Stimulated activated naive CD8-positive, alpha-beta T cell treated with anti-CD3 and anti-CD28 coated beads, Interleukin-15, Interleukin-2, amounts not matched to agents 100 ng/mL and 50 ng/mL, for 24 hours (primary cell): Measurements from ENCODE around the gene COPS6.

ENCODE experiments used
- H3K27ac Mint-ChIP-seq: one replicate; pipeline ENCODE4 v1.8.0; 2021; ENCODE audit warnings: mild to moderate bottlenecking, mixed read lengths
- H3K27me3 Mint-ChIP-seq: one replicate; pipeline ENCODE4 v1.8.0; 2021; ENCODE audit warnings: mixed read lengths
- H3K36me3 Mint-ChIP-seq: one replicate; pipeline ENCODE4 v1.8.0; 2021; ENCODE audit warnings: low read depth, mixed read lengths
- H3K4me1 Mint-ChIP-seq: one replicate; pipeline ENCODE4 v1.8.0; 2021; ENCODE audit warnings: low read depth, mixed read lengths
- H3K4me3 Mint-ChIP-seq: one replicate; pipeline ENCODE4 v1.8.0; 2021; ENCODE audit warnings: mild to moderate bottlenecking, mixed read lengths
- H3K9me3 Mint-ChIP-seq: one replicate; pipeline ENCODE4 v1.8.0; 2021; ENCODE audit warnings: mixed read lengths

COPS6 gene

GRCh38 chr7:100069991-100070390 lies 18.8 kb upstream of the COPS6 start:
- H3K4me3 Mint-ChIP-seq: no peak overlapping the region
- peaks cover 74% of the 10 kb centered on the region for H3K36me3 Mint-ChIP-seq
- no peaks in the 10 kb centered on the region for H3K27me3 Mint-ChIP-seq
- H3K4me1 Mint-ChIP-seq: no peaks in the 10 kb centered on the region
- peaks cover 26% of the 10 kb centered on the region for H3K9me3 Mint-ChIP-seq
- no peak overlapping the region for H3K27ac Mint-ChIP-seq

DNA sequence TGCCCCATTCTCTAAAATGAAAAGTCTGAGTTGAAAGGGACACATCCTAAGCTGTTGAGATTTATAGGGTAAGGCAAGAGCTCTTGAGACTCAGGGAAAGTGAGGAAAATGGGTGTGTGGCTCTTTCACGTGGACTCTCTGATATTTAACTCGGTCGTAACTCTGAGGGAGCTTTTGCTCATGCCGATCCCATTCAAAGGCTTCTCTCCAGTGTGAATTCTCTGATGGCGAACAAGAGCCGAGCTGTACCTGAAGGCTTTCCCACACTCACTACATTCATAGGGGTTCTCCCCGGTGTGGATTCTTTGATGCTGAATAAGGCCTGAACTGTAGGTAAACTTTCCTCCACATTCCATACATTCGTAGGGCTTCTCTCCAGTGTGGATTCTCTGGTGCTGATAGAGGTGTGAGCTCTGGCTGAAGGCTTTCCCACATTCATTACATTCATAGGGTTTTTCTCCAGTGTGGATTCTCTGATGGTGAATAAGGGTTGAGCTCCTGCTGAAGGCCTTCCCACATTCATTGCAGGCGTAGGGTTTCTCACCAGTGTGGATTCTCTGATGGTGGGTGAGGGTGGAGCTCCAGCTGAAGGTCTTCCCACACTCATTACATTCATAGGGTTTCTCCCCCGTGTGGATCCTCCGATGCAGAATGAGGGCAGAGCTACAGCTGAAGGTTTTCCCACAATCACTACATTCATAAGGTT lies 17.6 kb upstream of the COPS6 start:
- H3K4me3 Mint-ChIP-seq: no peak overlapping the region
- H3K9me3 Mint-ChIP-seq: peaks cover 26% of the 10 kb centered on the region
- no peaks in the 10 kb centered on the region for H3K4me1 Mint-ChIP-seq
- H3K27ac Mint-ChIP-seq: no peak overlapping the region
- H3K27me3 Mint-ChIP-seq: no peaks in the 10 kb centered on the region
- H3K36me3 Mint-ChIP-seq: peaks cover 80% of the 10 kb centered on the region

DNA sequence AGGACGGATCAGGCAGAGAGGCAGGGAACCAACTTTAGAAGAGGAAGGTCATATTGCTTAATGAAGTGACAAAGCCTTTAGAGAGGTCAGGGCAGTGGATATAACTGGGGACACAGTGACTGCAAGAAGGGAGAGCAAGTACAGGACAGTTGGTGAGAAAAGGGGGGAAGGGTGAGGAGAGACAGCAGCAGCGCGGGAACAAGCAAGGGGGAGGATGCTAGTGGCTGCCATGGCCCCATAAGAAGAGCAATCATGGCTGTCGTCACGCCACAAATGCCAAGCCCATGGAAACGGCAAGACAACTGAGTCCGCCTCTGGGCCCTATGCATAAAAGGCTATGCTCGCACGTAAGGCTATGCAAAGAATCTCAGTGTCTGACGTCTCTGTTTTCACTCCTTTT lies 16.3 kb upstream of the COPS6 start:
- H3K9me3 Mint-ChIP-seq: peaks cover 26% of the 10 kb centered on the region
- H3K36me3 Mint-ChIP-seq: peaks cover 85% of the 10 kb centered on the region
- H3K27me3 Mint-ChIP-seq: no peaks in the 10 kb centered on the region
- no peaks in the 10 kb centered on the region for H3K4me1 Mint-ChIP-seq
- no peak overlapping the region for H3K4me3 Mint-ChIP-seq
- no peak overlapping the region for H3K27ac Mint-ChIP-seq

DNA sequence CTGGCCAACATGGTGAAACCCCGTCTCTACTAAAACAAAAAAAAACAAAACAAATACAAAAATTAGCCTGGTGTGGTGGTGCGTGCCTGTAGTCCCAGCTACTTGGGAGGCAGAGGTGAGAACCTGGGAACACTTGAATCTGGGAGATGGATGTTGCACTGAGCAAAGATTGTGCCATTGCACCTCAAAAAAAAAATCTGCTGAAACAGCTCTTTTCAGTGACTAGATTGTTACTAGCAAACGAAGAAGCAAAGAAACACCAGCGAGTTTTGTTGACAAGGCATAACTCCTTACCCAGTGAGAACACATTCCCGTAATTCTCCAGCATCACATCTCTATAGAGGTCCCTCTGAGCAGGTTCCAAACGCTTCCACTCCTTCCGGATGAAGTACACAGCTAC lies 13.9 kb upstream of the COPS6 start:
- peaks cover 25% of the 10 kb centered on the region for H3K9me3 Mint-ChIP-seq
- H3K4me1 Mint-ChIP-seq: peaks cover 13% of the 10 kb centered on the region
- no peak overlapping the region for H3K27ac Mint-ChIP-seq
- H3K36me3 Mint-ChIP-seq: peaks cover 88% of the 10 kb centered on the region
- no peak overlapping the region for H3K4me3 Mint-ChIP-seq
- no peaks in the 10 kb centered on the region for H3K27me3 Mint-ChIP-seq

- Mint-ChIP-seq H3K4me1 (peaks cover 19% of the 10 kb centered on the region), H3K27ac (no peak overlapping the region), H3K36me3 (peaks cover 87% of the 10 kb centered on the region), H3K4me3 (no peak overlapping the region), H3K9me3 (peaks cover 22% of the 10 kb centered on the region), H3K27me3 (no peaks in the 10 kb centered on the region)
Measured at GRCh38 chr7:100075418-100075817, 13.4 kb upstream of the COPS6 start.

DNA sequence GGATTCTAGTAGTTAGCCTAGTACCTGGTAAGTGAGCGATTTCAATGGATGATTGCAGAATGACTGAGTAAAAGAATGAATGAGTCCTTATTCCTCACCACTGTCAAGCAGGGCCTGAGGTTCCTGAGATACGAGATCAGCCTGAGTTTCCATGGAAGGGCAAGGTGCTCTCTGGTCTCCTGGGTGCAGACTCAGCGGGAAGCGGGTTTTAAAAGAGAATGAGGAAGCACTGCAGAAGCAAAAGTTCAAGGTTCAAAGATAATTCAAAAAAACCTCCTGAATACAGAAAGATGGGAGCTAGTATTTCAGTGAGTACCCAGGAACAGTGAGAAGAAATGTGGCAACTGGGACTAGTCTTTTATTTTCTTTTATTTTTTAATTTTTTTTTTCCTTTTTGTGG lies 11.6 kb upstream of the COPS6 start:
- Mint-ChIP-seq H3K4me3 (no peak overlapping the region), H3K36me3 (peaks cover 74% of the 10 kb centered on the region), H3K4me1 (peaks cover 30% of the 10 kb centered on the region), H3K27ac (peak overlapping the region; percentile 75), H3K27me3 (no peaks in the 10 kb centered on the region), H3K9me3 (peaks cover 4% of the 10 kb centered on the region)

GRCh38 chr7:100079024-100079560 lies 9.7 kb upstream of the COPS6 start:
- H3K4me1 Mint-ChIP-seq: peaks cover 39% of the 10 kb centered on the region
- H3K9me3 Mint-ChIP-seq: no peaks in the 10 kb centered on the region
- peak overlapping the region; percentile 9 for H3K4me3 Mint-ChIP-seq
- no peaks in the 10 kb centered on the region for H3K27me3 Mint-ChIP-seq
- peak overlapping the region; percentile 49 for H3K27ac Mint-ChIP-seq
- H3K36me3 Mint-ChIP-seq: peaks cover 55% of the 10 kb centered on the region

DNA sequence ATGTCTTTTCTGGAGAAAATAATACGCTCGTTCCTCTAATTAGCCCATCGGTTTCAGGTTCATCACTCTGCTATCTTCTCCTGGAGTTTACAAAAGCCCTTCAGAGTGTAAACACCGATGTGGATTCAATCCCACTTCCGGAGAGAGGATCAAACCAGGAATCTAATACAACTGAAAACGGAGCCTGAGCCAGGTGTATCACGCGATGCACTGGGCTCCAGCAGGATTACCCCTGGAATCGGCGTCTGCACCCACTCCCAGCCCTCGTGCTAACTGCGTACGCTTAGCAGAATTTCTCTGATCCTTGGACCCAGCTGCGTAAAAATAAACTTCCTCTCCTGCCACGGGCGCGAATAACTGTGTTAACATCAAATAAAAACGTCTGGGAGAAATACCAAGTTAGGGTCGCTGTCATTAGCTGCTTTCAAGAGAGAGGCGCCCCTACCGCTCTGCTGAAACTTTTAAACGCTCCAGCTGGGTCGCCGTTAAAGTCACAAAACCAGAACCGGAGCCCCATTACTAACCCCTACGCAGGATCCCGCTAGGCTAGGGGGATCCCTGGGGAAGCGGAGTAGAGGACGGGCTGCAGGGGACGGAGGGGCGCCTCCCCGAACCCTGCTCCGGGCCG lies 7.7 kb upstream of the COPS6 start:
- Mint-ChIP-seq H3K36me3 (peaks cover 35% of the 10 kb centered on the region), H3K4me3 (peak overlapping the region; percentile 94), H3K9me3 (no peaks in the 10 kb centered on the region), H3K27me3 (no peaks in the 10 kb centered on the region), H3K4me1 (peaks cover 39% of the 10 kb centered on the region), H3K27ac (peak overlapping the region; percentile 86)

- Mint-ChIP-seq H3K36me3 (peaks cover 29% of the 10 kb centered on the region), H3K4me3 (peak within 1 kb of the TSS; percentile 94), H3K9me3 (no peaks in the 10 kb centered on the region), H3K27ac (peak within 1 kb of the TSS; percentile 87), H3K27me3 (no peaks in the 10 kb centered on the region), H3K4me1 (peaks cover 39% of the 10 kb centered on the region)
Measured at GRCh38 chr7:100081535-100082102, 7.2 kb upstream of the COPS6 start, which contains the start of gene ZNF3. Gene ZNF3 (minus strand): TSS chr7:100081723. CDS start chr7:100077357, 4,366 bp downstream.

GRCh38 chr7:100082978-100083377 lies 5.8 kb upstream of the COPS6 start:
- H3K27ac Mint-ChIP-seq: peak overlapping the region; percentile 87
- H3K9me3 Mint-ChIP-seq: no peaks in the 10 kb centered on the region
- H3K4me3 Mint-ChIP-seq: peak overlapping the region; percentile 94
- peaks cover 46% of the 10 kb centered on the region for H3K4me1 Mint-ChIP-seq
- peaks cover 22% of the 10 kb centered on the region for H3K36me3 Mint-ChIP-seq
- no peaks in the 10 kb centered on the region for H3K27me3 Mint-ChIP-seq

DNA sequence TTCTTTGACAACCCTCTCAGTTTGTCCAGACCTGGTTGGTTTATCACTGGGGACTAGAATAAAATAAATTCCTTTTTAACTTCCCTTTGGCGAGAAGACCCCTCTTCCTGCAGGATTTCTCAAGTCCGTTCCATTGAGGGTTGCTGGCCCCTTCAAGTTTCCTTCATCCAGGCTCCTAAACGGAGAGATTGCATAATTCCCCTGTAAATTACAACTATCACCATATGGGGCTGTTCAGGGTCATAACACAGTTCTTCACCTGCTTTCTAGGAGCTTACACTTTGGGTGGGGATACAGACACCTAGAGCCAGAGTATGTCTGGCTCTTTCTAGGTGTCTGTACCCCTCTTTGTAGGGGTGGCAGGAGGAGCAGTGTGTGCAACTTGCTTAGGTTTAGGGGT lies 3.3 kb upstream of the COPS6 start:
- Mint-ChIP-seq H3K27me3 (no peaks in the 10 kb centered on the region), H3K4me3 (no peak overlapping the region), H3K9me3 (no peaks in the 10 kb centered on the region), H3K27ac (no peak overlapping the region), H3K4me1 (peaks cover 48% of the 10 kb centered on the region), H3K36me3 (peaks cover 7% of the 10 kb centered on the region)

- H3K4me1 Mint-ChIP-seq: peaks cover 48% of the 10 kb centered on the region
- no peaks in the 10 kb centered on the region for H3K27me3 Mint-ChIP-seq
- no peaks in the 10 kb centered on the region for H3K9me3 Mint-ChIP-seq
- peaks cover 19% of the 10 kb centered on the region for H3K36me3 Mint-ChIP-seq
- H3K27ac Mint-ChIP-seq: no peak overlapping the region
- H3K4me3 Mint-ChIP-seq: peak overlapping the region; percentile 7
Measured at GRCh38 chr7:100087055-100087750, 1.6 kb upstream of the COPS6 start.

GRCh38 chr7:100088095-100088620 lies 611 bp upstream of the COPS6 start:
- Mint-ChIP-seq H3K4me1 (peaks cover 43% of the 10 kb centered on the region), H3K4me3 (peak overlapping the region; percentile 90), H3K9me3 (no peaks in the 10 kb centered on the region), H3K27ac (peak overlapping the region; percentile 97), H3K27me3 (no peaks in the 10 kb centered on the region), H3K36me3 (peaks cover 28% of the 10 kb centered on the region)

GRCh38 chr7:100089458-100090196 lies 858 bp downstream of the COPS6 start:
- peak overlapping the region; percentile 90 for H3K4me3 Mint-ChIP-seq
- H3K27me3 Mint-ChIP-seq: no peaks in the 10 kb centered on the region
- peak overlapping the region; percentile 97 for H3K27ac Mint-ChIP-seq
- H3K4me1 Mint-ChIP-seq: peaks cover 51% of the 10 kb centered on the region
- no peaks in the 10 kb centered on the region for H3K9me3 Mint-ChIP-seq
- H3K36me3 Mint-ChIP-seq: peaks cover 43% of the 10 kb centered on the region
